HepG2 (cell line): Measurements from ENCODE around the gene KRTAP26-1. TPM values are rescaled to one million over a fixed set of nuclear protein-coding genes. Genes with fewer than 3 reads are reported as not detected.
A peak's percentile ranks its signal among the peaks of the same experiment; 100 is the strongest.

Experiments
- ATAC-seq: fragments of 200-7000 bp; cut with Tn5 transposase; 3 replicates; pipeline ENCODE4 v1.9.1; 2020; ENCODE audit warnings: mild to moderate bottlenecking, moderate library complexity
- BruUV-seq: library from RNA; stranded (reverse); fragments of 400-500 nt; replicated peaks from 2 replicates; lab custom pipeline; 2021; lab: Mats Ljungman, UMichigan
- CTCF ChIA-PET: fragments of 300-600 bp; formaldehyde crosslinking; extraction: SDS; loops from one replicate; lab custom pipeline; 2021; ENCODE audit warnings: low total read pairs, inconsistent platforms, low intra/inter-chr PET ratio; lab: Yijun Ruan, JAX
- POLR2A ChIA-PET: fragments of 350-600 bp; sonication (Branson Sonifier 250); formaldehyde crosslinking; loops from one replicate; lab custom pipeline; 2020; ENCODE audit warnings: antibody characterized with exemption, inconsistent platforms; lab: Yijun Ruan, JAX
- DNase-seq: peaks from one replicate; pipeline ENCODE4 v3.0.0-alpha.2; 2015; ENCODE audit warnings: low spot score
- FAIRE-seq: peaks from 3 replicates; lab custom pipeline; 2011; peaks lifted over from hg19 to GRCh38; lab: Jason Lieb, UNC
- H2AFZ ChIP-seq: one replicate; pipeline ENCODE4 v1.6.1; 2011; ENCODE audit warnings: low read length, inconsistent platforms
- H3K27ac ChIP-seq: fragments of 300-600 bp; 3 replicates; pipeline ENCODE4 v1.8.0; 2011; ENCODE audit warnings: mixed run types, mild to moderate bottlenecking, mixed read lengths, low read length, inconsistent platforms; ENCODE audit not compliant: insufficient read depth; ENCODE audit errors: extremely low read length
- H3K27me3 ChIP-seq, 2 experiments: fragments of 200-600 bp in 1 of 2; 2 replicates in 1 of 2; 3 replicates in 1 of 2; pipeline versions ENCODE4 v1.6.0 to v1.8.0; 2011; ENCODE audit warnings: low read length in 2 of 2, mild to moderate bottlenecking in 2 of 2, moderate library complexity in 2 of 2, inconsistent platforms in 1 of 2; ENCODE audit not compliant: insufficient read depth in 2 of 2, control insufficient read depth in 1 of 2
- H3K36me3 ChIP-seq, 2 experiments: fragments of 200-600 bp in 1 of 2; replicated peaks in 1 of 2; 2 replicates in 1 of 2; 3 replicates in 1 of 2; pipeline versions ENCODE4 v1.5.1 to v1.8.0; 2011; ENCODE audit warnings: low read length in 2 of 2, inconsistent platforms in 1 of 2; ENCODE audit not compliant: insufficient read depth in 2 of 2, control insufficient read depth in 1 of 2
- H3K4me1 ChIP-seq: 2 replicates; pipeline ENCODE4 v1.5.1; 2012; ENCODE audit warnings: low read length, inconsistent platforms; ENCODE audit not compliant: insufficient read depth
- H3K4me2 ChIP-seq: 2 replicates; pipeline ENCODE4 v1.6.0; 2011; ENCODE audit warnings: low read depth, low read length, inconsistent platforms
- H3K4me3 ChIP-seq, 3 experiments: fragments of 200-600 bp in 1 of 3; sonication (generic), shearing (Covaris generic) in 1 of 3; replicated peaks in 1 of 3; 2 replicates each; pipeline ENCODE4 v1.5.1; 2011 to 2016; ENCODE audit warnings: low read length in 3 of 3, inconsistent platforms in 2 of 3, low read depth in 2 of 3, mild to moderate bottlenecking in 2 of 3, control low read depth in 1 of 3, mixed read lengths in 1 of 3; ENCODE audit not compliant: insufficient read depth in 1 of 3
- H3K79me2 ChIP-seq: one replicate; pipeline ENCODE4 v1.6.1; 2011; ENCODE audit warnings: low read length, inconsistent platforms; ENCODE audit not compliant: insufficient read depth
- H3K9ac ChIP-seq: 2 replicates; pipeline ENCODE4 v1.6.0; 2011; ENCODE audit warnings: mild to moderate bottlenecking, low read depth, low read length, inconsistent platforms; ENCODE audit not compliant: insufficient read depth
- H3K9me3 ChIP-seq: 2 replicates; pipeline ENCODE4 v1.5.1; 2012; ENCODE audit warnings: mild to moderate bottlenecking, low read length
- H4K20me1 ChIP-seq: 2 replicates; pipeline ENCODE4 v1.6.0; 2011; ENCODE audit warnings: inconsistent platforms, mild to moderate bottlenecking, low read length, moderate library complexity; ENCODE audit not compliant: insufficient read depth
- SMC3 ChIP-seq: IDR thresholded peaks from 2 replicates; pipeline ENCODE4 v1.6.1; 2011; ENCODE audit warnings: low read length, improper control_type of control experiment
- STAG1 ChIP-seq: sonication (generic); formaldehyde crosslinking; IDR thresholded peaks from 2 replicates; pipeline ENCODE4 v1.4.0; 2020; ENCODE audit warnings: missing genetic modification reagents
- WGBS: methylation state at CpG from one replicate; pipeline ENCODE4 v1.1.6; 2017; ENCODE audit warnings: low lambda C conversion rate; 5-methylcytosine and 5-hydroxymethylcytosine counted together
- in situ Hi-C: cut with HindIII; loops from 2 replicates; pipeline ENCODE4 v1.10.0; 2017; ENCODE audit warnings: low pct_unique_long_range_greater_than_20kb; ENCODE audit not compliant: extremely low pct_ligation_motif_present
- intact Hi-C: fragments of 100-400 bp; cut with micrococcal nuclease; formaldehyde crosslinking; loops from one replicate; pipeline ENCODE4 v1.10.0; 2022; ENCODE audit not compliant: unreplicated experiment
- polyA plus RNA-seq, 8 experiments: library from polyadenylated mRNA; depleted of rRNA in 3 of 8; stranded (reverse) in 7 of 8; unstranded in 1 of 8; fragments of >200 nt; fragmentation: Illumina TruSeq in 4 of 8; extraction: Trizol in 4 of 8; gene quantifications; 2 replicates each; pipeline versions ENCODE4 v1.2.1 to v1.2.3, GENCODE V29; 2011 to 2016; ENCODE audit warnings: low read depth in 4 of 8, missing spikeins in 1 of 8, mixed read lengths in 1 of 8; ENCODE audit not compliant: insufficient read depth in 1 of 8
- total RNA-seq, 5 experiments: library from RNA; depleted of rRNA; stranded (reverse); fragments of >200 nt; fragmentation: Illumina TruSeq; extraction: Trizol; gene quantifications; 2 replicates each; pipeline ENCODE4 v1.2.3, GENCODE V29; 2016; ENCODE audit warnings: low read depth in 1 of 5
- TF ChIP-seq, protein P1 (sequence below): sonication (generic); formaldehyde crosslinking; IDR thresholded peaks from 2 replicates; pipeline ENCODE4 v1.5.1; 2020; ENCODE audit warnings: mild to moderate bottlenecking, missing genetic modification reagents, borderline replicate concordance
- TF ChIP-seq, protein P2 (sequence below): sonication (generic); formaldehyde crosslinking; IDR thresholded peaks from 2 replicates; pipeline ENCODE4 v1.5.0; 2020; ENCODE audit warnings: mild to moderate bottlenecking, missing genetic modification reagents, moderate library complexity

Gene KRTAP26-1
- total and polyA plus RNA-seq, 2 of the 13 experiments (the other 11 are each of a cell fraction or from before 2014, with no cell fraction given): not detected

GRCh38 chr21:30340714-30341573 is 20.8 kb upstream of the KRTAP26-1 start:
- in situ Hi-C loops (loop anchor here (25.0 kb wide), 1 partner anchor 746 kb away; no protein-coding TSS in a partner anchor), intact Hi-C loops (no loop called here)
- ATAC-seq: no peak
- FAIRE-seq: no peak
- Histone ChIP-seq H3K27ac (no peak overlapping the region), H3K9me3 (peaks cover 69% of the 10 kb centered on the region), H3K4me2 (no peak overlapping the region), H3K4me3 (no peak overlapping the region), H3K9ac (no peak overlapping the region), H3K79me2 (no peaks in the 10 kb centered on the region), H2AFZ (no peak overlapping the region), H3K4me1 (no peaks in the 10 kb centered on the region), H3K36me3 (no peaks in the 10 kb centered on the region), H3K27me3 (no peaks in the 10 kb centered on the region), H4K20me1 (no peaks in the 10 kb centered on the region)
- WGBS: 68% methylated on average over 2 of the region's 2 CpGs
- BruUV-seq: no TSS peak
- TF ChIP-seq, protein P1, sequence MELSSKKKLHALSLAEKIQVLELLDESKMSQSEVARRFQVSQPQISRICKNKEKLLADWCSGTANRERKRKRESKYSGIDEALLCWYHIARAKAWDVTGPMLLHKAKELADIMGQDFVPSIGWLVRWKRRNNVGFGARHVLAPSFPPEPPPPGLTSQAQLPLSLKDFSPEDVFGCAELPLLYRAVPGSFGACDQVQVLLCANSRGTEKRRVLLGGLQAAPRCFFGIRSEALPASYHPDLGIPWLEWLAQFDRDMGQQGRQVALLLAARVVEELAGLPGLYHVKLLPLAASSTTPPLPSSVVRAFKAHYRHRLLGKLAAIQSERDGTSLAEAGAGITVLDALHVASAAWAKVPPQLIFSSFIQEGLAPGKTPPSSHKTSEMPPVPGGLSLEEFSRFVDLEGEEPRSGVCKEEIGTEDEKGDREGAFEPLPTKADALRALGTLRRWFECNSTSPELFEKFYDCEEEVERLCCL (CRISPR knock-in tag): no peak
- TF ChIP-seq SMC3 (peak; percentile 24; the same call in 1 of the 2 replicates), STAG1 (CRISPR knock-in tag) (peak; percentile 25; the same call in 1 of the 2 replicates)
- TF ChIP-seq, protein P2, sequence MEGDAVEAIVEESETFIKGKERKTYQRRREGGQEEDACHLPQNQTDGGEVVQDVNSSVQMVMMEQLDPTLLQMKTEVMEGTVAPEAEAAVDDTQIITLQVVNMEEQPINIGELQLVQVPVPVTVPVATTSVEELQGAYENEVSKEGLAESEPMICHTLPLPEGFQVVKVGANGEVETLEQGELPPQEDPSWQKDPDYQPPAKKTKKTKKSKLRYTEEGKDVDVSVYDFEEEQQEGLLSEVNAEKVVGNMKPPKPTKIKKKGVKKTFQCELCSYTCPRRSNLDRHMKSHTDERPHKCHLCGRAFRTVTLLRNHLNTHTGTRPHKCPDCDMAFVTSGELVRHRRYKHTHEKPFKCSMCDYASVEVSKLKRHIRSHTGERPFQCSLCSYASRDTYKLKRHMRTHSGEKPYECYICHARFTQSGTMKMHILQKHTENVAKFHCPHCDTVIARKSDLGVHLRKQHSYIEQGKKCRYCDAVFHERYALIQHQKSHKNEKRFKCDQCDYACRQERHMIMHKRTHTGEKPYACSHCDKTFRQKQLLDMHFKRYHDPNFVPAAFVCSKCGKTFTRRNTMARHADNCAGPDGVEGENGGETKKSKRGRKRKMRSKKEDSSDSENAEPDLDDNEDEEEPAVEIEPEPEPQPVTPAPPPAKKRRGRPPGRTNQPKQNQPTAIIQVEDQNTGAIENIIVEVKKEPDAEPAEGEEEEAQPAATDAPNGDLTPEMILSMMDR: peak; percentile 45
- ChIA-PET CTCF (interaction anchor here (0.9 kb wide), 1 partner anchor 745 kb away, joined by 5 read pairs; no protein-coding TSS in a partner anchor), POLR2A (no interaction called here)
- DNase-seq: peak; percentile 3
